ENCODE data around the gene AQP2. TPM values are rescaled to one million over a fixed set of nuclear protein-coding genes. Genes with fewer than 3 reads are reported as not detected.
A peak's percentile ranks its signal among the peaks of the same experiment; 100 is the strongest.

AQP2 gene
- total RNA-seq, 6 experiments from 2014 or later: not detected

- no peaks in the 10 kb centered on the region for H3K36me3 ChIP-seq
- DNase-seq: no peak
- TF ChIP-seq CTCF (IDR thresholded peaks at IDR 0.05) (no peak), POLR2A (IDR thresholded peaks at IDR 0.05) (no peak)
- ATAC-seq: no peak
- intact Hi-C loops (cut with DNase I): no loop called here
- no peak overlapping the region for H3K27ac ChIP-seq
- no peak overlapping the region for H3K4me3 ChIP-seq
- no peaks in the 10 kb centered on the region for H3K9me3 ChIP-seq
- WGBS (ENCODE audit: insufficient coverage, low coverage, low lambda C conversion rate, missing lambda C conversion rate): 95% methylated on average over 6 of the region's 10 CpGs
- peaks cover 0 to 12% (median 0%) of the 10 kb centered on the region in 4 donors for H3K4me1 ChIP-seq
- no peaks in the 10 kb centered on the region for H3K27me3 ChIP-seq
Observed at GRCh38 chr12:49979016-49979586, 28.6 kb downstream of the AQP2 start.

- WGBS (ENCODE audit: insufficient coverage, low coverage, low lambda C conversion rate, missing lambda C conversion rate): 85% methylated on average over 3 of the region's 3 CpGs
- Histone ChIP-seq H3K27ac (no peak overlapping the region), H3K36me3 (no peaks in the 10 kb centered on the region), H3K27me3 (no peaks in the 10 kb centered on the region), H3K4me3 (no peak overlapping the region), H3K4me1 (peaks cover 0 to 12% (median 0%) of the 10 kb centered on the region in 4 donors), H3K9me3 (no peaks in the 10 kb centered on the region)
- DNase-seq: no peak
- no peak for ATAC-seq
- intact Hi-C loops (cut with DNase I): no loop called here
- TF ChIP-seq CTCF (IDR thresholded peaks at IDR 0.05) (no peak), POLR2A (IDR thresholded peaks at IDR 0.05) (no peak)
Observed at GRCh38 chr12:49979791-49980190, 29.3 kb downstream of the AQP2 start.

- peak in 2 of 4 donors; percentile 50 for ATAC-seq
- intact Hi-C loops (cut with DNase I): no loop called here
- Histone ChIP-seq H3K36me3 (no peaks in the 10 kb centered on the region), H3K4me1 (peaks cover 0 to 12% (median 0%) of the 10 kb centered on the region in 4 donors), H3K27ac (peak overlapping the region in 1 of 3 donors; percentile 18), H3K27me3 (no peaks in the 10 kb centered on the region), H3K4me3 (no peak overlapping the region), H3K9me3 (no peaks in the 10 kb centered on the region)
- DNase-seq: no peak
- TF ChIP-seq CTCF (IDR thresholded peaks at IDR 0.05) (no peak), POLR2A (IDR thresholded peaks at IDR 0.05) (no peak)
- 88% methylated on average over 10 of the region's 10 CpGs for WGBS (ENCODE audit: insufficient coverage, low coverage, low lambda C conversion rate, missing lambda C conversion rate)
Observed at GRCh38 chr12:49980501-49981349, 30.2 kb downstream of the AQP2 start.

GRCh38 chr12:49982246-49983087 lies 31.9 kb downstream of the AQP2 start:
- 84% methylated on average over 3 of the region's 7 CpGs for WGBS (ENCODE audit: insufficient coverage, low coverage, low lambda C conversion rate, missing lambda C conversion rate)
- Histone ChIP-seq H3K27me3 (no peaks in the 10 kb centered on the region), H3K27ac (no peak overlapping the region), H3K36me3 (no peaks in the 10 kb centered on the region), H3K9me3 (no peaks in the 10 kb centered on the region), H3K4me3 (no peak overlapping the region), H3K4me1 (peaks cover 0 to 18% (median 0%) of the 10 kb centered on the region in 4 donors)
- intact Hi-C loops (cut with DNase I): no loop called here
- ATAC-seq (no peak), DNase-seq (no peak)
- no peak for TF ChIP-seq CTCF (IDR thresholded peaks at IDR 0.05)
- TF ChIP-seq POLR2A (IDR thresholded peaks at IDR 0.05): no peak
